HG02678 (cell line): ENCODE data around the gene VKORC1L1.
"Not testable (repeated sequence)": the region's sequence is repeated elsewhere in the genome, so short reads cannot be mapped to it uniquely, and the experiment has no call there.

Experiments
- ATAC-seq: cut with Tn5 transposase; IDR thresholded peaks from one replicate; pipeline ENCODE4 v1.9.1; 2021; ENCODE audit warnings: mild to moderate bottlenecking, moderate library complexity; ENCODE audit not compliant: unreplicated experiment

VKORC1L1 gene

GRCh38 chr7:65974191-65974801 lies 101.4 kb downstream of the VKORC1L1 start:
- no peak for ATAC-seq

GRCh38 chr7:65974876-65975275 lies 102.0 kb downstream of the VKORC1L1 start:
- no peak for ATAC-seq

GRCh38 chr7:65975814-65976445 lies 103.1 kb downstream of the VKORC1L1 start:
- no peak for ATAC-seq

- no peak for ATAC-seq
These were observed 103.9 kb downstream of the VKORC1L1 start for GRCh38 chr7:65976659-65977196.

GRCh38 chr7:65978891-65979582 lies 106.2 kb downstream of the VKORC1L1 start:
- no peak for ATAC-seq

GRCh38 chr7:65979583-65980477 lies 107.0 kb downstream of the VKORC1L1 start:
- no peak for ATAC-seq

- ATAC-seq: peak; percentile 69
These were observed 107.8 kb downstream of the VKORC1L1 start for GRCh38 chr7:65980478-65981250.

GRCh38 chr7:65981965-65982792 lies 109.3 kb downstream of the VKORC1L1 start, which contains the start of gene GUSB:
Gene GUSB (minus strand): TSS chr7:65982213. CDS start chr7:65982183, 30 bp downstream.
- peak; percentile 88 for ATAC-seq

GRCh38 chr7:65983965-65984658 lies 111.2 kb downstream of the VKORC1L1 start:
- ATAC-seq: no peak

- ATAC-seq: no peak
These were observed 115.2 kb downstream of the VKORC1L1 start for GRCh38 chr7:65988084-65988483.

- not testable (repeated sequence) for ATAC-seq
These were observed 115.6 kb downstream of the VKORC1L1 start for GRCh38 chr7:65988503-65988902.

- ATAC-seq: no peak
These were observed 116.8 kb downstream of the VKORC1L1 start for GRCh38 chr7:65989694-65990080.

GRCh38 chr7:65991829-65992228 lies 119.0 kb downstream of the VKORC1L1 start:
- ATAC-seq: not testable (repeated sequence)

- ATAC-seq: no peak
These were observed 119.7 kb downstream of the VKORC1L1 start for GRCh38 chr7:65992526-65992925.

- not testable (repeated sequence) for ATAC-seq
These were observed 122.1 kb downstream of the VKORC1L1 start for GRCh38 chr7:65994984-65995383.

GRCh38 chr7:66000823-66001417 lies 128.0 kb downstream of the VKORC1L1 start:
- ATAC-seq: not testable (repeated sequence)

GRCh38 chr7:66005115-66005671 lies 132.3 kb downstream of the VKORC1L1 start:
- not testable (repeated sequence) for ATAC-seq

GRCh38 chr7:66007232-66007631 lies 134.4 kb downstream of the VKORC1L1 start:
- no peak for ATAC-seq
